IMR-90 (cell line): Measurements from ENCODE around the gene PTPRC. TPM values are rescaled to one million over a fixed set of nuclear protein-coding genes. Genes with fewer than 3 reads are reported as not detected.

ENCODE experiments used
- ATAC-seq: fragments of 200-7000 bp; cut with Tn5 transposase; 2 replicates; pipeline ENCODE4 v1.9.1; 2020; ENCODE audit warnings: low read depth, mild to moderate bottlenecking, moderate library complexity
- BruUV-seq: library from RNA; stranded (reverse); fragments of 400-500 nt; replicated peaks from 2 replicates; lab custom pipeline; 2021; lab: Mats Ljungman, UMichigan
- CTCF ChIA-PET: fragments of 300-600 bp; formaldehyde crosslinking; extraction: SDS; loops from one replicate; lab custom pipeline; 2021; ENCODE audit warnings: antibody characterized with exemption; lab: Yijun Ruan, JAX
- POLR2A ChIA-PET: fragments of 300-600 bp; sonication (Branson Sonifier 250); formaldehyde crosslinking; loops from one replicate; lab custom pipeline; 2022; ENCODE audit warnings: antibody characterized with exemption; ENCODE audit not compliant: unreplicated experiment; lab: Charles Lee
- DNase-seq: peaks from one replicate; pipeline ENCODE4 v3.0.0; 2013
- H2AFZ ChIP-seq: replicated peaks from 2 replicates; pipeline ENCODE3; 2013; ENCODE audit warnings: low read length, mild to moderate bottlenecking; ENCODE audit not compliant: poor library complexity
- H2AK5ac ChIP-seq: 2 replicates; pipeline ENCODE4 v1.6.1; 2013; ENCODE audit warnings: low read depth, low read length, inconsistent platforms
- H2AK9ac ChIP-seq: replicated peaks from 2 replicates; pipeline ENCODE3; 2013; ENCODE audit warnings: mild to moderate bottlenecking, low read depth, low read length, moderate library complexity; ENCODE audit not compliant: poor library complexity
- H2BK120ac ChIP-seq: 2 replicates; pipeline ENCODE4 v1.6.1; 2013; ENCODE audit warnings: low read depth, low read length, inconsistent platforms
- H2BK15ac ChIP-seq: 3 replicates; pipeline ENCODE4 v1.6.1; 2013; ENCODE audit warnings: low read depth, low read length, inconsistent platforms
- H2BK20ac ChIP-seq: 2 replicates; pipeline ENCODE4 v1.6.1; 2013; ENCODE audit warnings: low read depth, mild to moderate bottlenecking, inconsistent platforms, low read length, moderate library complexity
- H2BK5ac ChIP-seq: 2 replicates; pipeline ENCODE4 v1.6.1; 2013; ENCODE audit warnings: mild to moderate bottlenecking, low read depth, low read length, inconsistent platforms; ENCODE audit not compliant: poor library complexity, severe bottlenecking
- H3K14ac ChIP-seq: replicated peaks from 2 replicates; pipeline ENCODE4 v1.6.1; 2013; ENCODE audit warnings: low read depth, low read length, inconsistent platforms
- H3K18ac ChIP-seq: 2 replicates; pipeline ENCODE4 v1.6.1; 2013; ENCODE audit warnings: low read depth, low read length, control low read depth
- H3K23ac ChIP-seq: 2 replicates; pipeline ENCODE4 v1.6.1; 2013; ENCODE audit warnings: low read depth, low read length, inconsistent platforms
- H3K27ac ChIP-seq: 2 replicates; pipeline ENCODE4 v1.5.1; 2013; ENCODE audit warnings: mild to moderate bottlenecking, control low read depth, low read length; ENCODE audit not compliant: insufficient read depth
- H3K27me3 ChIP-seq: 2 replicates; pipeline ENCODE4 v1.6.1; 2013; ENCODE audit warnings: low read length; ENCODE audit not compliant: control insufficient read depth, insufficient read depth
- H3K36me3 ChIP-seq: 2 replicates; pipeline ENCODE4 v1.6.1; 2013; ENCODE audit warnings: low read length, mixed read lengths; ENCODE audit not compliant: control insufficient read depth, insufficient read depth
- H3K4ac ChIP-seq: 2 replicates; pipeline ENCODE4 v1.6.1; 2013; ENCODE audit warnings: low read depth, low read length, inconsistent platforms
- H3K4me1 ChIP-seq: 2 replicates; pipeline ENCODE4 v1.6.1; 2013; ENCODE audit warnings: low read length, mixed read lengths; ENCODE audit not compliant: control insufficient read depth, insufficient read depth
- H3K4me2 ChIP-seq: 2 replicates; pipeline ENCODE4 v1.6.1; 2013; ENCODE audit warnings: low read depth, mild to moderate bottlenecking, control low read depth, low read length, moderate library complexity
- H3K4me3 ChIP-seq: 2 replicates; pipeline ENCODE4 v1.5.1; 2013; ENCODE audit warnings: low read depth, mild to moderate bottlenecking, control low read depth, low read length, moderate library complexity; ENCODE audit not compliant: insufficient read depth
- H3K56ac ChIP-seq: 2 replicates; pipeline ENCODE4 v1.6.1; 2013; ENCODE audit warnings: low read length, inconsistent platforms; ENCODE audit not compliant: insufficient read depth; ENCODE audit errors: extremely low read depth
- H3K79me1 ChIP-seq, 2 experiments: 2 replicates each; pipeline ENCODE4 v1.6.1; 2013; ENCODE audit warnings: low read length in 2 of 2, inconsistent platforms in 1 of 2, low read depth in 1 of 2
- H3K9ac ChIP-seq: 2 replicates; pipeline ENCODE4 v1.6.1; 2013; ENCODE audit warnings: low read depth, low read length, control low read depth
- H3K9me1 ChIP-seq: 2 replicates; pipeline ENCODE4 v1.6.1; 2013; ENCODE audit warnings: low read length, inconsistent platforms; ENCODE audit not compliant: insufficient read depth
- H3K9me3 ChIP-seq: 2 replicates; pipeline ENCODE4 v1.6.1; 2013; ENCODE audit warnings: low read length; ENCODE audit not compliant: control insufficient read depth, insufficient read depth
- H4K20me1 ChIP-seq: 2 replicates; pipeline ENCODE4 v1.6.1; 2013; ENCODE audit warnings: low read length, inconsistent platforms; ENCODE audit not compliant: insufficient read depth
- H4K5ac ChIP-seq: 2 replicates; pipeline ENCODE4 v1.6.1; 2013; ENCODE audit warnings: mild to moderate bottlenecking, low read depth, low read length, control low read depth
- H4K8ac ChIP-seq, 2 experiments: 2 replicates each; pipeline ENCODE4 v1.6.1; 2013; ENCODE audit warnings: low read depth in 2 of 2, low read length in 2 of 2, control low read depth in 1 of 2, inconsistent platforms in 1 of 2
- H4K91ac ChIP-seq: 2 replicates; pipeline ENCODE4 v1.6.1; 2013; ENCODE audit warnings: low read depth, low read length, inconsistent platforms; ENCODE audit not compliant: insufficient read depth
- MAFK ChIP-seq: IDR thresholded peaks from 2 replicates; pipeline ENCODE4 v1.6.1; 2012; ENCODE audit warnings: low read depth, low read length, improper control_type of control experiment
- RAD21 ChIP-seq: IDR thresholded peaks from 2 replicates; pipeline ENCODE4 v1.6.1; 2012; ENCODE audit warnings: low read length, improper control_type of control experiment
- whole genome bisulfite sequencing, 2 experiments: methylation state at CpG; one replicate each; pipeline versions ENCODE4 v1.1.5 to v1.1.7; 2013; ENCODE audit warnings: missing lambda C conversion rate in 2 of 2; ENCODE audit not compliant: insufficient read length in 1 of 2; ENCODE audit errors: extremely low coverage in 2 of 2; 5-methylcytosine and 5-hydroxymethylcytosine counted together
- dilution Hi-C: fragments of 300-500 bp; cut with HindIII; formaldehyde crosslinking; loops from one replicate; pipeline ENCODE4 v1.14.3; 2018; ENCODE audit warnings: low sequenced_read_pairs; ENCODE audit not compliant: unreplicated experiment
- in situ Hi-C: fragments of 300-500 bp; cut with MboI; formaldehyde crosslinking; loops from 3 replicates; pipeline ENCODE4 v1.14.3; 2019; ENCODE audit warnings: low sequenced_read_pairs, inconsistent platforms, mixed read lengths
- intact Hi-C: fragments of 100-400 bp; cut with micrococcal nuclease; formaldehyde crosslinking; loops from 2 replicates; pipeline ENCODE4 v1.10.0; 2022
- polyA plus RNA-seq, 3 experiments: library from polyadenylated mRNA; depleted of rRNA; stranded (reverse); fragments of >200 nt; gene quantifications; 2 replicates each; pipeline ENCODE4 v1.2.3, GENCODE V29; 2012; ENCODE audit warnings: low replicate concordance in 1 of 3
- total RNA-seq: library from RNA; depleted of rRNA; stranded (reverse); fragments of >200 nt; gene quantifications from 2 replicates; pipeline ENCODE4 v1.2.3, GENCODE V29; 2012

Gene PTPRC
- total and polyA plus RNA-seq, 2 of the 4 experiments (the other 2 are of a cell fraction): not detected

GRCh38 chr1:198637916-198638437 lies 863 bp upstream of the PTPRC start:
- H3K4me3 ChIP-seq: no peak overlapping the region
- no peak overlapping the region for H3K23ac ChIP-seq
- CTCF ChIA-PET: no interaction called here
- no peak overlapping the region for H2BK15ac ChIP-seq
- no peak overlapping the region for H3K14ac ChIP-seq
- no peaks in the 10 kb centered on the region for H3K27me3 ChIP-seq
- H4K20me1 ChIP-seq: no peaks in the 10 kb centered on the region
- no peak overlapping the region for H4K91ac ChIP-seq
- POLR2A ChIA-PET: no interaction called here
- no peaks in the 10 kb centered on the region for H3K9me1 ChIP-seq
- no peaks in the 10 kb centered on the region for H3K9me3 ChIP-seq
- H3K4ac ChIP-seq: no peak overlapping the region
- TF ChIP-seq RAD21 (no peak), MAFK (0 out of 2 replicates have a peak, but pooled peaks have one; percentile 10)
- no peak overlapping the region for H2AK5ac ChIP-seq
- no CpG with 5 or more reads among the region's 1 CpG for WGBS, 2 experiments
- H4K8ac ChIP-seq: no peak overlapping the region
- no peak overlapping the region for H3K56ac ChIP-seq
- H2BK5ac ChIP-seq: no peak overlapping the region
- H3K4me1 ChIP-seq: no peaks in the 10 kb centered on the region
- H2BK120ac ChIP-seq: no peak overlapping the region
- DNase-seq (no peak), ATAC-seq (no peak)
- no peak overlapping the region for H2BK20ac ChIP-seq
- dilution Hi-C loops (no loop called here), intact Hi-C loops (no loop called here), in situ Hi-C loops (no loop called here)
- no peak overlapping the region for H4K5ac ChIP-seq
- no peak overlapping the region for H3K27ac ChIP-seq
- no peak overlapping the region for H3K9ac ChIP-seq
- no peak overlapping the region for H3K4me2 ChIP-seq
- no TSS peak for BruUV-seq
- H2AK9ac ChIP-seq: no peak overlapping the region
- no peak overlapping the region for H2AFZ ChIP-seq
- no peaks in the 10 kb centered on the region for H3K36me3 ChIP-seq
- H3K18ac ChIP-seq: no peak overlapping the region
- H3K79me1 ChIP-seq: no peaks in the 10 kb centered on the region
